ENCODE data around the gene NEAT1.
A peak's percentile ranks its signal among the peaks of the same experiment; 100 is the strongest.

The NEAT1 gene

DNA sequence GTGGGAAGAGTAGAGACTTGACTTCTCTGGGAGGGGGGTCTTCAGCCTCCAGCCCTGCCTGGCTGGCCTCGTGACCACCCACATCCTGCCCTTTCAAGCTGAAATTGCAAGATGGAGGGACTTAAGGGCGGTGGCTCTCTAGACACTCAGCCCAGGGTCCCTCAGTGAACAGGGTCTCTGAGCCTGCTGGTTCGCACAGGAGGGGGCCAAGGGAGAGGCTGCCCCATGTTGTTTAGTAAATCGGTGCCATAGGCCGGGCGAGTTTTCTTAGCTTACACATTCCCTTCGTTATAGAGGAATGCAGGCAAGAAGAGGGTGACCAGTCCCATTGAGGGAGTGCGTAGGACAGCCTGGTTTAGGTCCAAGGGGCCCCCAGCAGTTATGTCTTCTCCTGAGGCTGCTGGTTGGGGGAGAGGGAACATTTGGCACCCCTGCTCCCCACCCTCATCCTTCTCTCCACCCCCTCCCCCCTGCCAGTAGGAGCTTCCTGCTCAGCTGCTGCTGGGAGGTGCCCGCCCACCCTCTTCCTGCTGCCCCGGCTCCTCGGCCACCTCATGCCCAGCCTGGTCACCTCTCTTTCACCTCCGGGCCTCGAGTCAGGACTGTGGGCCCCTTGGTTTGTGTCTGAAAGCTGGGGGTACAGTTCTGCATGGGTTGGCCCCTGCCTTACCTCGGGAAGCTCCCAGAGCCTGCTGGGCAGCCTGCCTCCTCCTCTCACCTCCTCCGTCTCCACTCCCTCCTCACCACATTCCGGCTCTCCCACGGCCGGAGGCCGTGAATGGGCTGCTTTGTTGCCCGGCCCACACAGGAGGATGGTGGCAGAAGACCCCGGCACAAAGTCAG is 32.3 kb upstream of the NEAT1 start:
- Histone ChIP-seq H3K9ac (ENCODE audit: low read length) (peak overlapping the region; percentile 23), H3K4me1 (ENCODE audit: control insufficient read depth, insufficient read depth, low read length) (peaks cover 21% of the 10 kb centered on the region; the same call in 1 of the 2 replicates), H3K9me3 (ENCODE audit: control insufficient read depth, insufficient read depth, low read depth, low read length) (no peaks in the 10 kb centered on the region), H3K4me3 (ENCODE audit: low read depth, low read length) (no peak overlapping the region), H3K27me3 (ENCODE audit: control insufficient read depth, insufficient read depth, low read length) (no peaks in the 10 kb centered on the region), H3K36me3 (ENCODE audit: control insufficient read depth, insufficient read depth, low read length) (peaks cover 23% of the 10 kb centered on the region), H3K27ac (ENCODE audit: low read depth, low read length) (no peak overlapping the region; the same call in 1 of the 2 replicates)

DNA sequence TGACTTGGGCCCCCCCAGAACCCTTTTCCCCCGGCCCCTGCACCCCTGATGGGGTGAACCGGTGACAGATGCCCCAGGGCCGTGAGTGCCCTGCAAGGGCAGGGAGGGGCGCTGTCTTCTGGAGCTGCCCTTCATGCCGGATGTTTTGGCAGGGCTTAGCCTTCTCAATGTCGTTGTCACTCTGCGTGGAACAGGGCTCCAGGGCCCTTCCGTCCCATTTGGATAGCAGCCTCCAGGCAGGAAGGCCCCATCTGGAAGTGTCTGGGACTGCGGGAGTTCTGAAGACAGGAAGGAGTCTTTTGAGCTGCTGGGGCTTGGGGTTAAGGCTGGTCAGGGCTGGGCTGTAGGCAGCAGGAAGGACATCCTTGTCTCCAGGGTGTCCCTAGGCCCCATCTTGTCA is 31.6 kb upstream of the NEAT1 start:
- H3K9ac ChIP-seq (ENCODE audit: low read length): no peak overlapping the region
- H3K4me3 ChIP-seq (ENCODE audit: low read depth, low read length): no peak overlapping the region
- no peaks in the 10 kb centered on the region for H3K9me3 ChIP-seq (ENCODE audit: control insufficient read depth, insufficient read depth, low read depth, low read length)
- H3K27ac ChIP-seq (ENCODE audit: low read depth, low read length): no peak overlapping the region; the same call in 1 of the 2 replicates
- peaks cover 20% of the 10 kb centered on the region; the same call in 1 of the 2 replicates for H3K4me1 ChIP-seq (ENCODE audit: control insufficient read depth, insufficient read depth, low read length)
- H3K27me3 ChIP-seq (ENCODE audit: control insufficient read depth, insufficient read depth, low read length): no peaks in the 10 kb centered on the region
- H3K36me3 ChIP-seq (ENCODE audit: control insufficient read depth, insufficient read depth, low read length): peaks cover 29% of the 10 kb centered on the region

DNA sequence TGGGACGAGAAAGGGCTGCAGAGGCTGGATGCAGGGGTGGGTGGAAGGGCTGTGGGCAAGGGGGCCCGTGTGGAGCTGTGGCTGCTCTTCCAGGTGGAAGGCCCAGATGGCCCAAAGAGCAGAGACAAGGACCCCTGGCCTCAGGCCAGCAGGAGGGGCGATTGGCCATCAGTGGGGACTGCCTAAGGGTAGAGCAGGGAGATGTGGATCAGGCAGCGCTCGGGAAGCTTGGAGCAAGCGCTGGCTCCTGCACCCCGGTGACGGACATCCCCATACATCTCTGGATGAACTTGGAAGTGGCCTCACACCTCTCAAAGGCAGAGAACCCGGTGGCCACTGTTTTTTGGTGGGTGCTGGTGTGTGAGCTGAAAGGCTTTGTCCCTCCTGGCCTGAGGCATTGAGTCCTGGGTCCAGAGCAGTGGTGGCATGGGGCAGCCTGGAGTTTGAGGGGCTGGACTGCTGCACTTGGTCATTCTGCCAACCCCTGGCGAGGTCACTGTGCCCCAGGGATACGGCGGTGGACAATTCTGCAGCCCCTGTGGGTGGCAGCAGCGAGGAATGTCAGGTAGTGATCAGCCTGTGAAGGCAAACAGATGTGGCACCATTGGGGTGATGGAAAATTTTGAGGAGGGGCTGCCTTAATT is 30.3 kb upstream of the NEAT1 start:
- Histone ChIP-seq H3K36me3 (ENCODE audit: control insufficient read depth, insufficient read depth, low read length) (peaks cover 34% of the 10 kb centered on the region), H3K9ac (ENCODE audit: low read length) (no peak overlapping the region), H3K9me3 (ENCODE audit: control insufficient read depth, insufficient read depth, low read depth, low read length) (no peaks in the 10 kb centered on the region), H3K4me1 (ENCODE audit: control insufficient read depth, insufficient read depth, low read length) (peaks cover 17% of the 10 kb centered on the region; the same call in 1 of the 2 replicates), H3K27me3 (ENCODE audit: control insufficient read depth, insufficient read depth, low read length) (no peaks in the 10 kb centered on the region), H3K27ac (ENCODE audit: low read depth, low read length) (no peak overlapping the region), H3K4me3 (ENCODE audit: low read depth, low read length) (no peak overlapping the region)

DNA sequence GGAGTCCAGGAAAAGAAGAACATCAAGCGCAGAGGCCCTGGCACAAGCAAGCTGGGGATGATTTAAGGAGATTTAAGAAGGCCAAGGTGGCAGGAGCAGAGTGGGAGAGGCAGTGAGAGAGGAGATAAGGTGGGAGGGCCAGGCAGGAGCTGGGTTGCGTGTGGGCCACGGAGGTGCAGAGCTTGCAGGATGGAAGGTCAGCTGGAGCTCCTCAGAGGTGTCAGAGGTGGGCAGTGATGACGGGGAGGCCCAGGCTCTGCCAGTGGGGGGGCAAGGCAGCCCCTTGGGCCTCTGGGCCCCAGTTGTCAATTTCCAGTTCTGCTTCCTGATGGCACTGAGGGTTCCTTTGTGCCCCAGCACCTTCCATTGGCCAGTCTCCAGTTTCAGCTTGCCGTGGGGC is 29.7 kb upstream of the NEAT1 start:
- peaks cover 37% of the 10 kb centered on the region for H3K36me3 ChIP-seq (ENCODE audit: control insufficient read depth, insufficient read depth, low read length)
- peaks cover 17% of the 10 kb centered on the region; the same call in 1 of the 2 replicates for H3K4me1 ChIP-seq (ENCODE audit: control insufficient read depth, insufficient read depth, low read length)
- no peak overlapping the region for H3K9ac ChIP-seq (ENCODE audit: low read length)
- H3K9me3 ChIP-seq (ENCODE audit: control insufficient read depth, insufficient read depth, low read depth, low read length): no peaks in the 10 kb centered on the region
- H3K4me3 ChIP-seq (ENCODE audit: low read depth, low read length): no peak overlapping the region
- no peak overlapping the region for H3K27ac ChIP-seq (ENCODE audit: low read depth, low read length)
- H3K27me3 ChIP-seq (ENCODE audit: control insufficient read depth, insufficient read depth, low read length): no peaks in the 10 kb centered on the region

DNA sequence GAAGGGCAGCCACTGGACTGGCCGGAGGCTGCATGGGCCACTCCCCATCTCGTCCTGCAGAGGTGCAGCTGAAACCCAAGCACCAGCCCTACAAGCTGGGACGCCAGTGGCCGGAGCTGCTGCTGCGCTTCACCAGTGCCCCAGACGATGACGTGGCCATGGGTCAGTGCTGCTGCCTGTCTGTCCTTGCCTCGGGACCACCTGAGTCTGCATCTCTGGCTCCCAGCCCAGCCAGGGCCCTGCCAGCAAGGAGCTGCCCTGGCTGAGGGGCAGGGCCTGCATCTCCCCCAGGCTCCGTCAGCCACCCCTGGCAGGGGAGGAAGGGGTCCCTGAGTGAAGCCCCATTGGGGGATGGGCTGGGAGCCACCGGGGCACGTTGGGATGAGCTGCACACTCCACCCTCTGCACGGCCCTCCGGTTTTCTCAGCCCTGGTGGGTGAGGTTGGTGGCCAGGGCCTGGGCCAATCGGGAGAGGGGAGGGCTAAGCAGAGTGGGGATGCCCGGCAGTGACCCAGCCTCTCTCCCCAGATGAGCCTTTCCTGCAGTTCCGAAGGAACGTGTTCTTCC is 29.0 kb upstream of the NEAT1 start:
- Histone ChIP-seq H3K9ac (ENCODE audit: low read length) (peak overlapping the region; percentile 28), H3K4me3 (ENCODE audit: low read depth, low read length) (no peak overlapping the region), H3K4me1 (ENCODE audit: control insufficient read depth, insufficient read depth, low read length) (peaks cover 17% of the 10 kb centered on the region; the same call in 1 of the 2 replicates), H3K36me3 (ENCODE audit: control insufficient read depth, insufficient read depth, low read length) (peaks cover 40% of the 10 kb centered on the region), H3K27me3 (ENCODE audit: control insufficient read depth, insufficient read depth, low read length) (no peaks in the 10 kb centered on the region), H3K9me3 (ENCODE audit: control insufficient read depth, insufficient read depth, low read depth, low read length) (no peaks in the 10 kb centered on the region), H3K27ac (ENCODE audit: low read depth, low read length) (no peak overlapping the region)

DNA sequence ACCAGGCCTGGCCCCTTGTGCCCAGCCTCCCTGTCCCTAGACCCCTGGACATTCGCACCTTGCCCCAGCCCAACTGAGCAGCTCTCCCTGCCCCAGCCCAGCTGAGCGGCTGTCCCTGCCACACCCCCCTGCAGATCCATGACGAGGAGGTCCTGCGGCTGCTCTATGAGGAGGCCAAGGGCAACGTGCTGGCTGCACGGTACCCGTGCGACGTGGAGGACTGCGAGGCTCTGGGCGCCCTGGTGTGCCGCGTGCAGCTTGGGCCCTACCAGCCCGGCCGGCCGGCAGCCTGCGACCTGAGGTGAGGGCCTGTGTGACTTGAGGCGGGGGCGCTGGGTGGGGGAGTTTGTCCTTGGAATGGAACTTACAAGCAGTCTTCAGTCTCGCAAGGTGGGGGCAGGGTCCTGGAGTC is 28.5 kb upstream of the NEAT1 start:
- no peaks in the 10 kb centered on the region for H3K27me3 ChIP-seq (ENCODE audit: control insufficient read depth, insufficient read depth, low read length)
- no peak overlapping the region for H3K27ac ChIP-seq (ENCODE audit: low read depth, low read length)
- H3K4me3 ChIP-seq (ENCODE audit: low read depth, low read length): no peak overlapping the region
- H3K9me3 ChIP-seq (ENCODE audit: control insufficient read depth, insufficient read depth, low read depth, low read length): no peaks in the 10 kb centered on the region
- no peak overlapping the region for H3K9ac ChIP-seq (ENCODE audit: low read length)
- H3K4me1 ChIP-seq (ENCODE audit: control insufficient read depth, insufficient read depth, low read length): peaks cover 17% of the 10 kb centered on the region; the same call in 1 of the 2 replicates
- H3K36me3 ChIP-seq (ENCODE audit: control insufficient read depth, insufficient read depth, low read length): peaks cover 42% of the 10 kb centered on the region

DNA sequence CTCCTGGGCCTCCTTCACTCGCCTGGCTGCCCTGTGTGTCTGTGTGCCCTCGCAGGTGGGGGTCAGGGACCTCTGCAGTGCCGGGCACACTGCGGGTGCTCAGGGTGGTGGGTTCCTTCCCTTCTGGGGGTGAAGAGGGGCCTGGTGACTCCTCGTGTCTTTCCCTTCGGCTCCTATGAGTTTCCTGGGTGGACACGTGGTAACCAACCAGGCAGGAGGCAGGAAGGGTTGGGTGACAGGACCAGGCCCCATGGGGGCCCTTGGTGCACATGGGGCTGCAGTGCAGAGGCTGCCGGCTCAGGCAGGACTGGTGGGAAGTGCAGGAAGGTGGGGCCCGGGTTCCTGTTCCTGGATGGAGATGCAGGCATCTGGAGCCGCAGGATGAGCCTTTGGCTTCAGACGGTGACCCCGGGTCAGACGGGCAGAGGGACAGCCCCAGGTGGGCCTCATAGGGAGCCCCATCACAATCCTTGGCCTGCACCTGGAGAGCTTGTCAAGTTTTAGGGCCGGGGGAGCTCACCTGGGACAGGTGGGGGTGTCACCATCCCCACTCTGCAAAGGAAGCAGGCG is 26.6 kb upstream of the NEAT1 start:
- H3K9me3 ChIP-seq (ENCODE audit: control insufficient read depth, insufficient read depth, low read depth, low read length): no peaks in the 10 kb centered on the region
- H3K27ac ChIP-seq (ENCODE audit: low read depth, low read length): no peak overlapping the region
- H3K4me1 ChIP-seq (ENCODE audit: control insufficient read depth, insufficient read depth, low read length): peaks cover 6% of the 10 kb centered on the region; the same call in 1 of the 2 replicates
- H3K36me3 ChIP-seq (ENCODE audit: control insufficient read depth, insufficient read depth, low read length): peaks cover 55% of the 10 kb centered on the region
- no peak overlapping the region for H3K4me3 ChIP-seq (ENCODE audit: low read depth, low read length)
- H3K27me3 ChIP-seq (ENCODE audit: control insufficient read depth, insufficient read depth, low read length): no peaks in the 10 kb centered on the region
- H3K9ac ChIP-seq (ENCODE audit: low read length): no peak overlapping the region

DNA sequence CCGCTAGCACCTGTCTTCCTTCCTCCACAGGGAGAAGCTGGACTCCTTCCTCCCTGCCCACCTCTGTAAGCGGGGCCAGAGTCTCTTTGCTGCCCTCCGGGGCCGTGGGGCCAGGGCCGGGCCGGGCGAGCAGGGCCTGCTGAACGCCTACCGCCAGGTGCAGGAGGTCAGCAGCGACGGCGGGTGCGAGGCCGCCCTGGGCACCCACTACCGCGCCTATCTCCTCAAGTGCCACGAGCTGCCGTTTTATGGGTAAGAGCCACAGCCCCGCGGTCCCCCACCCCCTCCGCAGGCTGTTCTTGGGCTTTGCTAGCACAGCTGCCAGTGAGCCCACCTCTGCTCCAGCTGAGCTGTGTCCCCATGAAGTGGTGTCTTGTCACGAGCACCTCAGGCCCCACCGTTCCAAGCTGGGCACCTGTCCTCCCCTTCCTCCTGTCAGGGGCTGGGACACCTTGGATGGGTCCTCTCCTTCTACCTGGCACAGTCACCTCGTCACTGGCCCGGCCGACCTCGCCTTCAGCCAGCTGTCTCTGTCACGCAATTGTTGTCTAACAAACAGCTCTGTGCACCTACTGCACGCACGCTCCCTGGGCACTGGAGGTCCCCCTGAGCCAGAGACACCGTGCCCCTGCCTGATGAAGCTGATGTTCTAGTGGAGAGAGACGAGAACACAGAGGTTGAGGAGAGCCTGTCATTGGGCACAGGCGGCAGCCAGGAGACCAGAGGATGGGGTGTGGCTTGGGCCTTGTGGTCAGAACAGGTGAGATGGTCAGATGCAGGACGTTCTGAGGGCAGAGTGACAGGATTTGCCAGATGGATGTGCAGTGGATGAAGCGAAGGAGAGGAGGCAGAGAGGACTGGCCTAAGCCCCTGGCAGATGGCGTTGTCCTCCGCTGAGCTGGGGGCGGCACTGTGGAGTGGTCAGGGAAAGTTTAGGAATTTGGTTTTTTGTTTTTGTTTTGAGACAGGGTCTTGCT is 25.5 kb upstream of the NEAT1 start:
- H3K4me3 ChIP-seq (ENCODE audit: low read depth, low read length): no peak overlapping the region
- no peak overlapping the region for H3K9ac ChIP-seq (ENCODE audit: low read length)
- no peaks in the 10 kb centered on the region for H3K9me3 ChIP-seq (ENCODE audit: control insufficient read depth, insufficient read depth, low read depth, low read length)
- H3K36me3 ChIP-seq (ENCODE audit: control insufficient read depth, insufficient read depth, low read length): peaks cover 55% of the 10 kb centered on the region
- no peak overlapping the region for H3K27ac ChIP-seq (ENCODE audit: low read depth, low read length)
- peaks cover 4% of the 10 kb centered on the region; the same call in 1 of the 2 replicates for H3K4me1 ChIP-seq (ENCODE audit: control insufficient read depth, insufficient read depth, low read length)
- H3K27me3 ChIP-seq (ENCODE audit: control insufficient read depth, insufficient read depth, low read length): no peaks in the 10 kb centered on the region

DNA sequence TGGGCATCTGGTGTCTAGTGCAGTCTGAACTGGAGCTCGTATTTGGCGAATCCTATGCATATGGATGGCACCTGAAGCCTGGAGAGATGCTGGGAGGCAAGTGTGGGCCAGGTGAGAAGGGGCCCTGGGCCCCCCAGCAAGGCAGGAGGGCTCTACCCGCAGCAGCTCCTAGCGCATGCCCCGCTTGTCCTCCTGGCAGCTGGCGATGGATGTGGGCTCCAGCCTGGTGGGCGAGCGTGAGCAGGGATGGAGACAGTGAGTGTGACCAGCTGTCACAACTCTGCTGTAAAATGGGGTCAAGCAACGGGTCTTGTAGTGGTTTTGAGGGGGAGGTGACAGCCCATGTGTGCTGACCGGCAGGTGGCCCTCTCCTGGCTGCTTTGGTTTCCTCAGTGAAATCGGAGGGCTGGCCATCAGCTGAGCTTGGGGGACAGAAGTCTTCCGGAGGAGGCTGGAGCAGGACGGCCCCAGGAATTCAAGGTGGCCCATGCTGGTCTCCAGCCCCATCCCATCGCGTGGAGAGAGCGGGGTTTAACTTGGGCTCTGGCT is 24.2 kb upstream of the NEAT1 start:
- no peak overlapping the region for H3K9ac ChIP-seq (ENCODE audit: low read length)
- no peak overlapping the region for H3K27ac ChIP-seq (ENCODE audit: low read depth, low read length)
- no peak overlapping the region for H3K4me3 ChIP-seq (ENCODE audit: low read depth, low read length)
- peaks cover 58% of the 10 kb centered on the region for H3K36me3 ChIP-seq (ENCODE audit: control insufficient read depth, insufficient read depth, low read length)
- peaks cover 4% of the 10 kb centered on the region; the same call in 1 of the 2 replicates for H3K4me1 ChIP-seq (ENCODE audit: control insufficient read depth, insufficient read depth, low read length)
- H3K9me3 ChIP-seq (ENCODE audit: control insufficient read depth, insufficient read depth, low read depth, low read length): no peaks in the 10 kb centered on the region
- H3K27me3 ChIP-seq (ENCODE audit: control insufficient read depth, insufficient read depth, low read length): no peaks in the 10 kb centered on the region

DNA sequence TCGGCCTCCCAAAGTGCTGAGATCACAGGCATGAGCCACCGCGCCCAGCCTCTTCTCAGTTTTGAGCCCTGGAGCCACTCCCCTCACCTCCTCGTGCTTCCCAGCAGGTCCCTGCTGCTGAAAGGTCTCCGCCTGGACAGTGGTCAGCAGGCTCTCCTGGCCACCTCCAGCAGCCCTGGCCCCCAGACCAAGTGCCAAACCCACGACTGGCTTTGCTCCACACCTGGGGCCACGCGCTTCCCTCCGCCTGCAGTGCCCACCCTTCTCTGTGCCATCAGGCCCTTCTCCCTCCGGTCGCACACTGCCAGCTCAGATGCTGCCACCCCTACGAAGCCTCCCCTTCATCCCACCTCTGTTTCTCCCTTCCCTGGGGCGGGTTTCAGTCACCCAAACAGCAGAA is 23.3 kb upstream of the NEAT1 start:
- H3K36me3 ChIP-seq (ENCODE audit: control insufficient read depth, insufficient read depth, low read length): peaks cover 58% of the 10 kb centered on the region
- H3K9ac ChIP-seq (ENCODE audit: low read length): no peak overlapping the region
- no peak overlapping the region for H3K27ac ChIP-seq (ENCODE audit: low read depth, low read length)
- peaks cover 4% of the 10 kb centered on the region; the same call in 1 of the 2 replicates for H3K4me1 ChIP-seq (ENCODE audit: control insufficient read depth, insufficient read depth, low read length)
- H3K9me3 ChIP-seq (ENCODE audit: control insufficient read depth, insufficient read depth, low read depth, low read length): no peaks in the 10 kb centered on the region
- no peaks in the 10 kb centered on the region for H3K27me3 ChIP-seq (ENCODE audit: control insufficient read depth, insufficient read depth, low read length)
- no peak overlapping the region for H3K4me3 ChIP-seq (ENCODE audit: low read depth, low read length)
